Smooth muscle cell of trachea (primary cell): ENCODE measurements around the gene CSRNP3. TPM values are rescaled to one million over a fixed set of nuclear protein-coding genes. Genes with fewer than 3 reads are reported as not detected.

ENCODE experiments used
- total RNA-seq: library from RNA; depleted of rRNA; stranded (reverse); fragments of >200 nt; gene quantifications from 2 replicates; pipeline ENCODE4 v1.2.1, GENCODE V29; 2014

Gene CSRNP3, protein sequence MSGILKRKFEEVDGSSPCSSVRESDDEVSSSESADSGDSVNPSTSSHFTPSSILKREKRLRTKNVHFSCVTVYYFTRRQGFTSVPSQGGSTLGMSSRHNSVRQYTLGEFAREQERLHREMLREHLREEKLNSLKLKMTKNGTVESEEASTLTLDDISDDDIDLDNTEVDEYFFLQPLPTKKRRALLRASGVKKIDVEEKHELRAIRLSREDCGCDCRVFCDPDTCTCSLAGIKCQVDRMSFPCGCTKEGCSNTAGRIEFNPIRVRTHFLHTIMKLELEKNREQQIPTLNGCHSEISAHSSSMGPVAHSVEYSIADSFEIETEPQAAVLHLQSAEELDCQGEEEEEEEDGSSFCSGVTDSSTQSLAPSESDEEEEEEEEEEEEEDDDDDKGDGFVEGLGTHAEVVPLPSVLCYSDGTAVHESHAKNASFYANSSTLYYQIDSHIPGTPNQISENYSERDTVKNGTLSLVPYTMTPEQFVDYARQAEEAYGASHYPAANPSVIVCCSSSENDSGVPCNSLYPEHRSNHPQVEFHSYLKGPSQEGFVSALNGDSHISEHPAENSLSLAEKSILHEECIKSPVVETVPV
- 2.8 and 3.0 TPM in 2 replicates for total RNA-seq

DNA sequence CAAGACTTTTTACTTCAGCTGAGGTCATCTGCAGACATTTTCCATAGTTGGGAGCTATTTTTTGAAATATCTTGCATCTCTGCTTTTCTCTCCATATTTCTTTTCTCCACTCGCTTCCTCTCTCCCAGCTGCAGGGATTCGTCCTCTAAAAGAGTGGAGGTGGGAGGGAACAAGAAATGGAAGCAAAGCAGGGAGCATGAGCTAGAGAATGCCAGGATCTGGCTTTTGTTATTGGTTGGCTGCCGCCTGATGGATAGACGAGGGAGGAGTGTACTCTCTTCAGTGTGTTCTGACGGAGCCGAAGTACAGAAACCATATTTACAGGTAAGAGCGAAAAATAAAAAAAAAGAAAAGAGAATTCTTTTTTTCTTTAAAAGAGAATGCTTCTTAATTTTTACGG lies at the start of gene CSRNP3:
TSS of gene CSRNP3 (plus strand) at position 282 of the 400 bp plus-strand sequence. CDS start 125,368 bp downstream, outside the sequence.

Other genes starting within 250 kb of the CSRNP3 start
- gene SCN2A, start 230.3 kb upstream of the CSRNP3 start, total RNA-seq = 2.0 and 7.8 TPM in 2 replicates